H9 (cell line): ENCODE measurements around the gene MYL10. TPM values are rescaled to one million over a fixed set of nuclear protein-coding genes. Genes with fewer than 3 reads are reported as not detected.
A peak's percentile ranks its signal among the peaks of the same experiment; 100 is the strongest.

Experiments
- DNase-seq: peaks from one replicate; pipeline ENCODE4 v3.0.0-alpha.2; 2017
- H2AFZ ChIP-seq: one replicate; pipeline ENCODE4 v1.6.1; 2013; ENCODE audit warnings: mild to moderate bottlenecking, low read length, control low read depth, moderate library complexity
- H2AK5ac ChIP-seq: 2 replicates; pipeline ENCODE4 v1.6.1; 2013; ENCODE audit warnings: low read length, control low read depth, mixed read lengths; ENCODE audit not compliant: insufficient read length
- H2BK120ac ChIP-seq: one replicate; pipeline ENCODE4 v1.6.1; 2013; ENCODE audit warnings: low read depth, mild to moderate bottlenecking, low read length, control low read depth, inconsistent platforms; ENCODE audit not compliant: poor library complexity, severe bottlenecking
- H2BK12ac ChIP-seq: 2 replicates; pipeline ENCODE4 v1.6.1; 2013; ENCODE audit warnings: low read length, control low read depth, mixed read lengths, low read depth; ENCODE audit not compliant: insufficient read length
- H2BK15ac ChIP-seq: 2 replicates; pipeline ENCODE4 v1.6.1; 2013; ENCODE audit warnings: low read depth, low read length, control low read depth
- H2BK20ac ChIP-seq: one replicate; pipeline ENCODE4 v1.6.1; 2013; ENCODE audit warnings: low read depth, mild to moderate bottlenecking, low read length, control low read depth, inconsistent platforms; ENCODE audit not compliant: poor library complexity, severe bottlenecking
- H2BK5ac ChIP-seq: 2 replicates; pipeline ENCODE4 v1.6.1; 2013; ENCODE audit warnings: low read length, control low read depth, mixed read lengths; ENCODE audit not compliant: insufficient read length
- H3K14ac ChIP-seq: 2 replicates; pipeline ENCODE4 v1.6.1; 2013; ENCODE audit warnings: low read length, control low read depth; ENCODE audit not compliant: insufficient read depth
- H3K18ac ChIP-seq: 2 replicates; pipeline ENCODE4 v1.6.1; 2013; ENCODE audit warnings: low read depth, mild to moderate bottlenecking, mixed read lengths, low read length, control low read depth; ENCODE audit not compliant: insufficient read length
- H3K23ac ChIP-seq: 2 replicates; pipeline ENCODE4 v1.6.1; 2013; ENCODE audit warnings: low read length, control low read depth, mixed read lengths, low read depth; ENCODE audit not compliant: insufficient read length
- H3K23me2 ChIP-seq: 2 replicates; pipeline ENCODE4 v1.6.1; 2013; ENCODE audit warnings: low read depth, mild to moderate bottlenecking, mixed read lengths, low read length, control low read depth; ENCODE audit not compliant: insufficient read length, poor library complexity, severe bottlenecking
- H3K27ac ChIP-seq: 2 replicates; pipeline ENCODE4 v1.5.1; 2013; ENCODE audit warnings: low read length, control low read depth, mixed read lengths, low read depth; ENCODE audit not compliant: insufficient read length
- H3K27me3 ChIP-seq: 2 replicates; pipeline ENCODE4 v1.6.1; 2013; ENCODE audit warnings: low read length, control low read depth, inconsistent platforms; ENCODE audit not compliant: insufficient read depth
- H3K4ac ChIP-seq: 2 replicates; pipeline ENCODE4 v1.6.1; 2013; ENCODE audit warnings: low read depth, mild to moderate bottlenecking, control low read depth, inconsistent platforms, low read length, moderate library complexity
- H3K4me1 ChIP-seq: 2 replicates; pipeline ENCODE4 v1.6.1; 2013; ENCODE audit warnings: low read length, control low read depth, inconsistent platforms; ENCODE audit not compliant: insufficient read depth
- H3K4me2 ChIP-seq: 2 replicates; pipeline ENCODE4 v1.6.1; 2013; ENCODE audit warnings: low read length, control low read depth, mixed read lengths; ENCODE audit not compliant: insufficient read length, insufficient read depth
- H3K56ac ChIP-seq: 2 replicates; pipeline ENCODE4 v1.6.1; 2013; ENCODE audit warnings: low read depth, mild to moderate bottlenecking, mixed read lengths, low read length, control low read depth; ENCODE audit not compliant: insufficient read length
- H3K79me1 ChIP-seq: 2 replicates; pipeline ENCODE4 v1.6.1; 2013; ENCODE audit warnings: low read depth, mild to moderate bottlenecking, moderate library complexity, low read length, control low read depth, inconsistent platforms; ENCODE audit not compliant: insufficient read depth, poor library complexity, severe bottlenecking
- H3K79me2 ChIP-seq: 2 replicates; pipeline ENCODE4 v1.6.1; 2013; ENCODE audit warnings: low read length, control low read depth, inconsistent platforms; ENCODE audit not compliant: insufficient read depth
- H3K9ac ChIP-seq: 2 replicates; pipeline ENCODE4 v1.6.1; 2013; ENCODE audit warnings: low read length, control low read depth, mixed read lengths; ENCODE audit not compliant: insufficient read length; ENCODE audit errors: extremely low read depth
- H3K9me3 ChIP-seq: one replicate; pipeline ENCODE4 v1.6.1; 2013; ENCODE audit warnings: low read depth, low read length, inconsistent platforms; ENCODE audit not compliant: control insufficient read depth
- H3T11ph ChIP-seq: one replicate; pipeline ENCODE4 v1.6.1; 2013; ENCODE audit warnings: mild to moderate bottlenecking, low read length, control low read depth, inconsistent platforms
- H4K20me1 ChIP-seq: one replicate; pipeline ENCODE4 v1.6.1; 2013; ENCODE audit not compliant: control insufficient read depth, insufficient read length, insufficient read depth
- H4K5ac ChIP-seq: 2 replicates; pipeline ENCODE4 v1.6.1; 2013; ENCODE audit warnings: low read depth, mild to moderate bottlenecking, mixed read lengths, low read length, control low read depth; ENCODE audit not compliant: insufficient read length
- H4K8ac ChIP-seq: replicated peaks from 2 replicates; pipeline ENCODE4 v1.6.1; 2013; ENCODE audit warnings: low read length, control low read depth, mixed read lengths, low read depth; ENCODE audit not compliant: insufficient read length
- H4K91ac ChIP-seq: 2 replicates; pipeline ENCODE4 v1.6.1; 2013; ENCODE audit warnings: low read depth, mild to moderate bottlenecking, moderate library complexity, mixed read lengths, low read length, control low read depth; ENCODE audit not compliant: insufficient read length
- H3K27ac Mint-ChIP-seq, 3 experiments: 2 replicates in 2 of 3; 3 replicates in 1 of 3; pipeline ENCODE4 v1.8.0; 2020 to 2021; ENCODE audit warnings: mixed read lengths in 3 of 3, mild to moderate bottlenecking in 1 of 3, moderate library complexity in 1 of 3
- H3K27me3 Mint-ChIP-seq: 2 replicates; pipeline ENCODE4 v1.8.0; 2021; ENCODE audit warnings: low read depth, mild to moderate bottlenecking, moderate library complexity, mixed read lengths
- H3K36me3 Mint-ChIP-seq, 3 experiments: 2 replicates in 2 of 3; 3 replicates in 1 of 3; pipeline ENCODE4 v1.8.0; 2020 to 2021; ENCODE audit warnings: low read depth in 3 of 3, mixed read lengths in 3 of 3; ENCODE audit not compliant: insufficient read depth in 1 of 3
- H3K4me1 Mint-ChIP-seq, 2 experiments: 2 replicates each; pipeline ENCODE4 v1.8.0; 2020; ENCODE audit warnings: mixed read lengths in 2 of 2
- H3K4me3 Mint-ChIP-seq, 2 experiments: 2 replicates in 1 of 2; 3 replicates in 1 of 2; pipeline ENCODE4 v1.8.0; 2020 to 2021; ENCODE audit warnings: mild to moderate bottlenecking in 2 of 2, mixed read lengths in 2 of 2, moderate library complexity in 1 of 2
- H3K9me3 Mint-ChIP-seq, 2 experiments: 2 replicates in 1 of 2; 3 replicates in 1 of 2; pipeline ENCODE4 v1.8.0; 2020; ENCODE audit warnings: mild to moderate bottlenecking in 2 of 2, mixed read lengths in 2 of 2, moderate library complexity in 1 of 2
- WGBS: extraction: QIAGEN DNeasy Blood & Tissue Kit; methylation state at CpG from one replicate; pipeline ENCODE4 v1.1.7; 2013; ENCODE audit warnings: missing lambda C conversion rate, low lambda C conversion rate, mixed read lengths; ENCODE audit not compliant: insufficient read length; ENCODE audit errors: extremely low coverage; 5-methylcytosine and 5-hydroxymethylcytosine counted together
- total RNA-seq: library from RNA; stranded (reverse); gene quantifications from 2 replicates; pipeline ENCODE4 v1.2.1, GENCODE V29; 2021
- TF ChIP-seq, protein P1 (sequence below): fragments of 200-600 bp; sonication (generic); conservative IDR thresholded peaks from 3 replicates; pipeline ENCODE4 v1.8.0; 2021; ENCODE audit warnings: antibody characterized with exemption, mild to moderate bottlenecking

Gene MYL10
- total RNA-seq, 1 experiment from 2014 or later, result 0.50 TPM

DNA sequence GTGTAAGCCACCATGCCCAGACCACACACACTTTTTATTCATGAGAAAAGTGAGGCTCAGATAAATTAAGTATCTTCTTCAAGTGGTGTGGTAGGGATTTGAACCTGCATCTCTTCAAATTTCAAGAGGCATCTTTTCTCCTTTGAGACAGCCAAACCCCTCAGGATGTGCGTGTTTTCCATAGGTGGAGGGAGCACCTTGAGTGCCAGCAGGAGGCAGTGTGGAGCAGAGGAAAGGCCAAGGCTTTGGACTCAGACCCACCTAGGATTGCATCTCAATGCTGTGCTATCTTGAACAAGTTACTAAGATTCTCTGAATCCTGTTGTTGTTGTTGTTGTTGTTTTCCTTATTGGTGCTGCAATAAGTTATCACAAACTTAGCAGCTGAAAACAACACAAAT, 40.2 kb upstream of the MYL10 start:
- Histone ChIP-seq H3K27ac (no peak overlapping the region), H2AK5ac (no peak overlapping the region), H4K91ac (no peak overlapping the region), H2BK120ac (no peak overlapping the region), H2BK5ac (no peak overlapping the region), H4K8ac (no peak overlapping the region), H3K27me3 (no peaks in the 10 kb centered on the region), H3K4me1 (no peaks in the 10 kb centered on the region), H3K18ac (no peak overlapping the region), H3K9me3 (no peaks in the 10 kb centered on the region), H3K23ac (no peak overlapping the region), H3T11ph (no peak overlapping the region), H3K4me2 (no peak overlapping the region), H3K79me2 (no peaks in the 10 kb centered on the region), H3K4ac (no peak overlapping the region), H4K20me1 (no peaks in the 10 kb centered on the region), H3K23me2 (no peaks in the 10 kb centered on the region), H3K56ac (no peak overlapping the region), H3K9ac (no peak overlapping the region), H2BK12ac (no peak overlapping the region), H2AFZ (no peak overlapping the region), H3K14ac (no peak overlapping the region), H2BK20ac (no peak overlapping the region), H2BK15ac (no peak overlapping the region), H3K79me1 (no peaks in the 10 kb centered on the region), H4K5ac (no peak overlapping the region)
- Mint-ChIP-seq H3K9me3 (no peaks in the 10 kb centered on the region; a peak in 2 of 5 replicates), H3K27me3 (peaks cover 5% of the 10 kb centered on the region; the same call in 1 of the 2 replicates), H3K27ac (no peak overlapping the region; a peak in 1 of 7 replicates), H3K4me1 (peaks cover 11 to 14% of the 10 kb centered on the region in 2 experiments), H3K36me3 (no peaks in the 10 kb centered on the region; a peak in 1 of 7 replicates), H3K4me3 (no peak overlapping the region)
- no CpG with 5 or more reads among the region's 1 CpG for WGBS
- TF ChIP-seq, protein P1, sequence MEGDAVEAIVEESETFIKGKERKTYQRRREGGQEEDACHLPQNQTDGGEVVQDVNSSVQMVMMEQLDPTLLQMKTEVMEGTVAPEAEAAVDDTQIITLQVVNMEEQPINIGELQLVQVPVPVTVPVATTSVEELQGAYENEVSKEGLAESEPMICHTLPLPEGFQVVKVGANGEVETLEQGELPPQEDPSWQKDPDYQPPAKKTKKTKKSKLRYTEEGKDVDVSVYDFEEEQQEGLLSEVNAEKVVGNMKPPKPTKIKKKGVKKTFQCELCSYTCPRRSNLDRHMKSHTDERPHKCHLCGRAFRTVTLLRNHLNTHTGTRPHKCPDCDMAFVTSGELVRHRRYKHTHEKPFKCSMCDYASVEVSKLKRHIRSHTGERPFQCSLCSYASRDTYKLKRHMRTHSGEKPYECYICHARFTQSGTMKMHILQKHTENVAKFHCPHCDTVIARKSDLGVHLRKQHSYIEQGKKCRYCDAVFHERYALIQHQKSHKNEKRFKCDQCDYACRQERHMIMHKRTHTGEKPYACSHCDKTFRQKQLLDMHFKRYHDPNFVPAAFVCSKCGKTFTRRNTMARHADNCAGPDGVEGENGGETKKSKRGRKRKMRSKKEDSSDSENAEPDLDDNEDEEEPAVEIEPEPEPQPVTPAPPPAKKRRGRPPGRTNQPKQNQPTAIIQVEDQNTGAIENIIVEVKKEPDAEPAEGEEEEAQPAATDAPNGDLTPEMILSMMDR, result peak; percentile 66
- DNase-seq, result no peak
